Measurements from ENCODE around the gene PLA2G5.

Gene PLA2G5

DNA sequence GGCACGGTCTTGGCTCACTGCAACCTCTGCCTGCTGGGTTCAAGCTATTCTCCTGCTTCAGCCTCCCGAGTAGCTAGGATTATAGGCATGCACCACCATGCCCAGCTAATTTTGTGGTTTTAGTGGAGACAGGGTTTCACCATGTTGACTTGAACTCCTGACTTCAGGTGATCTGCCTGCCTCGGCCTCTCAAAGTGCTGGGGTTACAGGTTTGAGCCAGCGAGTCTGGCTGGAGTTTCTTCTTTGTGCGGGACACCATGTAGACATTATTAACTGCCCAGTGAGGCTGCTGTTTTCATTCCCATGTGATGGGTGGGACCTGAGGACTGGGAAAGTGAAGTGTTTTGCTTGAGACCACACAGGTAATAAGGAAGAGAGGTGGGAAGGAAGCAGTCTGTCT, 23.3 kb downstream of the PLA2G5 start:
- no peak for FAIRE-seq

DNA sequence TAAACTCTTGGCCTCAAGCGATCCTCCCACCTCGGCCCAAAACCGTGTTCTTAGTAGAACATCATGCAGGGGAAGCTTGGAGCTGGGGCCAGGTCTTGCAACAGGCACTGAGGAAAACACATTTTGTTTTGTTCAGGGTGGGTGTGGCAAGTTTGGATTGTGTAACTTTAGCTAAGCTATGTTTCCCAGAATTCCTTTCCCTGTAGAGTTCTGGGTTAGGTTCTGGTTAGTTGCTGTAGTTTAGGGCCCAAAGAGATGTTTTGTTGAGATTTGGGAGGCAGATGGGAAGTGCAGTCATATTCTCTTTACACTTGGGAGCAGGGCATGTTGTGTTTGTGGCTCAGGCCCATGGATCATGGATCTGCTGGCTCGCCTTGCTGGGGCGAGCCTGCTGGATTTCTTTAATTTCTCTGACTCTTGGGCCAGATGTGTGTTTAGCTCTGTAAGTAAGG, 24.0 kb downstream of the PLA2G5 start:
- no peak for FAIRE-seq

- no peak for FAIRE-seq
Measured at GRCh38 chr1:20095564-20096434, 25.8 kb downstream of the PLA2G5 start.

GRCh38 chr1:20096840-20097447, 26.9 kb downstream of the PLA2G5 start:
- no peak for FAIRE-seq

- FAIRE-seq = no peak
Measured at GRCh38 chr1:20099533-20099932, 29.5 kb downstream of the PLA2G5 start.

DNA sequence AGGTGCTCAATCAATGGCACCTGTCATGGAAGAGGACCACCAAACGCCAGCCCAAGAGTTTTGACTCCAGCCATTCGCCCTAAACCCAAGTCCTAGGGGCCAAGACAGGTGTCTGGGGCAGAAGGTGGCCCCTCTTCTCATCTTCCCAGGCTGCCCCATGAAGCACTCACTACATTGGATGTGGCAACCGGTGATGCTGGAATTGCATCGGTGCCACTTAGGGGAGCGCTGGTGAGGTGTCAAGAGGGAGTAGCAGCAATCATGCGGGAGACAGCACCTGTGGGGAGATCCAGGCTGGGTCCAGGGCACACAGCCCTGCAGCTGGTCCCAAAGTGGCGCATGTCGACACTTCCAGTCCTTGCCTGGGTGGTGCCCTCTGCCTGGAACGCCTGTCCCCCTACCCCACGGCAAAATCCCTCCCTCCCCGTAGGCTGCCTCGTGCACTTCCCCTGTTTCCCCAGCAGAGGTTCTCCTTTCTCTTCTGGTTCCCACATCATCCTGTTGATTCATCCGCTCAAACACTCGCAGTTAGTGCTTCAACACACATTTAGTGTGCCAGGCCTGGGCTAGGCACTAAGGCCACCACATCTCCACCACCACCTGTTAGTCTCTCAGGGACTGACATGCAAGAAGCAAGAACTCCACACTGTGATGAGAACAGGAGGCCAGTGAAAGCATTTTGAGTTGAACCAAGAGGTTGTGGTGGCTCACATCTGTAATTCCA, 30.8 kb downstream of the PLA2G5 start:
- FAIRE-seq = no peak

DNA sequence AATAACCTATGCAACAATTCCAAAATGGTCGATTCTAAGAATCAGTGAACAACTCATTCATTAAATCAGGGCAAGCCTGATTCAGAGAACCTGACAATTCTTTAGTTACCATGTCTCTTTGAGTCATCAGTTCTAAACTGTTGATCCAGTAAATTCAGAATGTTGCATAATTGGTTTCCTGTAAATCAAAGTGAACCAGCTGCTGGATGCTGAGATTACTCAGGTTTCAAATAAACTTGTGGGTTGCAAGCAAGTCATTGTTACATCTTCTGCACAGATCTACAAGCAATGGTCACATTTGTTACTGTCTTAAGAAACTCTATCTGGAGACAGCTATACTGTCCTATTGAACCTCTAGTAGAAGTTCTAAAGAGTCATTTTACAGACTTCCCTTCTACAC, 32.9 kb downstream of the PLA2G5 start:
- FAIRE-seq = no peak

DNA sequence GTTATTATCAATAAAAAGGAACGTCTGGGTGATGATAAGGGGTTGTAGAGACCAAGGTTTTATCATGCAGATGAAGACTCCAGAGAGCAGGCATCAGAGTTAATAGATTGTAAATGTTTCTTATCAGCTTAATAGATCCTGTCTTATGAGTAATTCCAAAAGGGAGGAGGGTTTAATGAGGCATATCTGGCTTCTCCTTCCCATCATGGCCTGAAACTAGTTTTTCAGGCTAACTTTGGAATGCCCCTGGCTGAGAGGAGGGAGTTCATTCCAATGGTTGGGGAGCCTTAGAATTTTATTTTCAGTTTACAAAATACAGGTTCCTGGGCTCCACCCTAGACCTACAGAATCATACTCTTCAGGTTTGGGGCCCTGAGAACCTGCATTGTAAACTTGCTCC, 35.9 kb downstream of the PLA2G5 start:
- no peak for FAIRE-seq

- no peak for FAIRE-seq
Measured at GRCh38 chr1:20107351-20107750, 37.4 kb downstream of the PLA2G5 start.

DNA sequence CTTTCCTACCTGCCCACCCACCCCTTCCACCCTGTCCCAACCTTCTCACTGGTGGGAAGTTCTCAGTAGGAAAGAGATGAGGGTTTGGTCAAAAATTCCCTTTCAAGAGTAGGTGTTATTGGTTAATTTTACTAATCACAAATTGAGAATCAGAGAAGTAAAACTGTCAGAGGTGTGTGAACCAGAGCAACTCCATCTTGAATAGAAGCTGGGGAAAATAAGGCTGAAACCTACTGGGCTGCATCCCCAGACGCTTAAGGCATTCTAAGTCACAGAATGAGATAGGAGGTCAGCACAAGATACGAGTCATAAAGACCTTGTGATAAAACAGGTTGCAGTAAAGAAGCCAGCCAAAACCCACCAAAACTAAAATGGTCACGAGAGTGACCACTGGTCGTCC, 37.8 kb downstream of the PLA2G5 start:
- FAIRE-seq = no peak

GRCh38 chr1:20108366-20109123, 38.6 kb downstream of the PLA2G5 start:
- no peak for FAIRE-seq

GRCh38 chr1:20109223-20109856, 39.3 kb downstream of the PLA2G5 start:
- no peak for FAIRE-seq

DNA sequence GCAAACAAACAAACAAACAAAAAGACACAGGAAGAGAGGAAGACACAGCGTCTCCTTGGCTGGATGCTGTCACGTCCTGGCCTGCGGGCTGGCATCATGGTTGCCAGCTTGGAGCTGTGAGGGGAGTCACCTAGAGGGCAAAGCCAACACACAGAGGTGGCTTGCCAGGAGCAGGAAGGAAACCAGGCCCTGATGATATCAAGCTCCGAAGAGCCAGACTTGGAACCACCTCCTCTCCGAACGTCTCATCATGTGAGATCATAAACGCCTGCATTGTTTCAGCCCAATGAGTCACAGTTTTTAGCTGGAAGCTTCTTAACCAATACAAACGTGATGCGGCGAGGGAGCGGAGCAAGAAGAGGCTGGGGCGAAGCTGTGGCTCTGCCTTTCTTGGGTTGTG, 40.7 kb downstream of the PLA2G5 start:
- no peak for FAIRE-seq

- FAIRE-seq = no peak
Measured at GRCh38 chr1:20111452-20111851, 41.5 kb downstream of the PLA2G5 start.

GRCh38 chr1:20112279-20113000, 42.4 kb downstream of the PLA2G5 start:
- no peak for FAIRE-seq

- no peak for FAIRE-seq
Measured at GRCh38 chr1:20114021-20114648, 44.1 kb downstream of the PLA2G5 start.

DNA sequence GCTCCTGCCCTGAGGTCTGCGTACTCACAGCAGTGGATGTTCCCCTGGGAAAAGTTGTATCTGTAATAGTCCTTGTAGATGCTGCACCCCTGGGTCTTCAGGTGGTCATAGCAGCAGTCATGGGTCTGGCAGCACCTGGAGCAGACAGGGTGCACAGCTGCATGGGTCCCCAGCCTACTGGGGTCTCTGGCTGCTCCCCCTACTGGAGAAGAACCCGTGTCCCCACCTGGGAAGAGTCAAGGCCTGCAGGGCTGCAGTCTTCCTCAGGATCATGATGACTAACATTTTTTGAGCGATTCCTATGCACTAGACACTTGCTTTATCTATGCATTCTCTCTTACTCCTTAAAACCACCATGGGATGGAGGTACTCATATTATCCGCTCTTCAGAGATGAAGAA, 45.5 kb downstream of the PLA2G5 start:
- FAIRE-seq = no peak

GRCh38 chr1:20115916-20116315, 45.9 kb downstream of the PLA2G5 start:
- no peak for FAIRE-seq

DNA sequence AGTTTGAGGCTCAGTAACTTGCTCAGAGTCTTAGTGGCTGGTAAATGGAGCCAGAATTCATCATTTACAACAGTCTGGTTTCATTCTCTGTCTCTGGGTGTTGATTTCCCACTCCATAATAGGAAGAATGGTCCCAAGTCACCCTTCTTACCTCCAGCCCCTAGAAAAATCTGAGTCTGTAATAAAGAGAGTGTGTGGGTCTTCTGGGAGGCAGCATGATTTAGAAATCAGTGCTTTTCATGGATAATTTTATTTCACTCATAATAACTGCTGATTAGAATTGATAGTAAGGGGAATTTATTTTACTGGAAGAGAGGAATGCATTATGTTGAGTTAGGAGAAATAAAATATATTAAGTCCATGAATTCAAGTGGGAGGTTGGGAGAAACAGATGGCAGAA, 47.2 kb downstream of the PLA2G5 start:
- FAIRE-seq = no peak

DNA sequence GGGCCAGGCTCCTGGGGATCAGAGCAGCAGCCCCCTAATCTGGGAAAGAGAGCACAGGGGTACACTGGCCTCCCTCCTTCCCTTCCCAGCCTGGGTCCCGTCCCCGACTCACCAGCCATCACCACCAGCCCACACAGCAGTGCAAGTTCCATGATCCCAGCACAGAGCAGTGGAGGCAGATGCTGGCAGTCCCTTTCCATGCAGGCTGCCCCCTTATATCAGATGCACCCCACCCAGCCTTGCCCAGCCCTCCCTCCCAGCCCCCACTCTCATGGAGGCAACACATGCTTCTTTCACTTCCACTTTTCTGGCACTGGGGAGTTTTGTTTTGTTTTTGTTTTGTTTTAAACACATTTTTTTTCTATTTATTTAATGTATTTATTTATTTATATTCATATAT, 49.4 kb downstream of the PLA2G5 start, which contains the start of gene PLA2G2D:
TSS of gene PLA2G2D (minus strand) at position 190 of the 400 bp plus-strand sequence. CDS start at position 152, 38 bp downstream.
- no peak for FAIRE-seq

GRCh38 chr1:20120796-20121195, 50.8 kb downstream of the PLA2G5 start:
- FAIRE-seq = no peak
